Esophagus muscularis mucosa (tissue), 4 donors: Measurements from ENCODE around the gene BCAS3. TPM values are rescaled to one million over a fixed set of nuclear protein-coding genes. Genes with fewer than 3 reads are reported as not detected.

Source experiments
- DNase-seq: peaks from one replicate; pipeline ENCODE4 v3.0.0-alpha.2; 2017; ENCODE audit errors: extremely low spot score
- H3K27ac ChIP-seq, 4 donors: fragments of 200-600 bp; sonication (generic); replicated peaks in 1 of 4; 1 replicate in 3 of 4; 2 replicates in 1 of 4; pipeline ENCODE4 v1.5.1; 2016 to 2019; ENCODE audit warnings: mild to moderate bottlenecking in 1 of 4
- H3K27me3 ChIP-seq, 4 donors: fragments of 200-600 bp; sonication (generic); one replicate each; pipeline versions ENCODE4 v1.5.1 to v1.6.0; 2016 to 2019
- H3K36me3 ChIP-seq, 4 donors: fragments of 200-600 bp; sonication (generic); one replicate each; pipeline ENCODE4 v1.5.1; 2016 to 2019
- H3K4me1 ChIP-seq, 4 donors: fragments of 200-600 bp; sonication (generic); one replicate each; pipeline ENCODE4 v1.5.1; 2016 to 2019
- H3K4me3 ChIP-seq, 4 donors: fragments of 200-600 bp; sonication (generic); 1 replicate in 2 of 4; 2 replicates in 2 of 4; pipeline ENCODE4 v1.5.1; 2016 to 2019; ENCODE audit warnings: mild to moderate bottlenecking in 4 of 4, moderate library complexity in 1 of 4
- H3K9me3 ChIP-seq, 4 donors: fragments of 200-600 bp; sonication (generic); 1 replicate in 3 of 4; 2 replicates in 1 of 4; pipeline ENCODE4 v1.5.1; 2016 to 2019
- CTCF ChIP-seq, 3 experiments: fragments of 200-600 bp in 2 of 3; fragments of 450-650 bp in 1 of 3; sonication (generic) in 2 of 3; IDR thresholded peaks; one replicate each; pipeline ENCODE4 v1.5.1; 2017 to 2019; ENCODE audit warnings: antibody characterized with exemption in 3 of 3, mild to moderate bottlenecking in 2 of 3, moderate library complexity in 1 of 3
- EP300 ChIP-seq: sonication (generic); formaldehyde crosslinking; IDR thresholded peaks from one replicate; pipeline ENCODE4 v1.6.1; 2017; ENCODE audit warnings: antibody characterized with exemption
- POLR2A ChIP-seq: fragments of 450-650 bp; IDR thresholded peaks from one replicate; pipeline ENCODE4 v1.6.1; 2017; ENCODE audit warnings: antibody characterized with exemption, moderate library complexity, mild to moderate bottlenecking, low read depth
- POLR2AphosphoS5 ChIP-seq, 2 donors: sonication (generic); formaldehyde crosslinking; IDR thresholded peaks; one replicate each; pipeline ENCODE4 v1.6.1; 2017; ENCODE audit warnings: antibody characterized with exemption in 2 of 2
- WGBS: methylation state at CpG from one replicate; pipeline ENCODE4 v1.1.5; 2018; 5-methylcytosine and 5-hydroxymethylcytosine counted together
- intact Hi-C: fragments of 100-400 bp; cut with DNase I; formaldehyde crosslinking; loops from one replicate; pipeline ENCODE4 v1.15.1; 2023
- total RNA-seq, 4 donors: library from RNA; depleted of rRNA; stranded (reverse); fragments of >200 nt; gene quantifications; one replicate each; pipeline versions ENCODE4 v1.1.0 to v1.2.1, GENCODE V29; 2016

The BCAS3 gene
- total RNA-seq, 4 donors from 2014 or later: 17.4 to 25.7 (median 19.5) TPM

DNA sequence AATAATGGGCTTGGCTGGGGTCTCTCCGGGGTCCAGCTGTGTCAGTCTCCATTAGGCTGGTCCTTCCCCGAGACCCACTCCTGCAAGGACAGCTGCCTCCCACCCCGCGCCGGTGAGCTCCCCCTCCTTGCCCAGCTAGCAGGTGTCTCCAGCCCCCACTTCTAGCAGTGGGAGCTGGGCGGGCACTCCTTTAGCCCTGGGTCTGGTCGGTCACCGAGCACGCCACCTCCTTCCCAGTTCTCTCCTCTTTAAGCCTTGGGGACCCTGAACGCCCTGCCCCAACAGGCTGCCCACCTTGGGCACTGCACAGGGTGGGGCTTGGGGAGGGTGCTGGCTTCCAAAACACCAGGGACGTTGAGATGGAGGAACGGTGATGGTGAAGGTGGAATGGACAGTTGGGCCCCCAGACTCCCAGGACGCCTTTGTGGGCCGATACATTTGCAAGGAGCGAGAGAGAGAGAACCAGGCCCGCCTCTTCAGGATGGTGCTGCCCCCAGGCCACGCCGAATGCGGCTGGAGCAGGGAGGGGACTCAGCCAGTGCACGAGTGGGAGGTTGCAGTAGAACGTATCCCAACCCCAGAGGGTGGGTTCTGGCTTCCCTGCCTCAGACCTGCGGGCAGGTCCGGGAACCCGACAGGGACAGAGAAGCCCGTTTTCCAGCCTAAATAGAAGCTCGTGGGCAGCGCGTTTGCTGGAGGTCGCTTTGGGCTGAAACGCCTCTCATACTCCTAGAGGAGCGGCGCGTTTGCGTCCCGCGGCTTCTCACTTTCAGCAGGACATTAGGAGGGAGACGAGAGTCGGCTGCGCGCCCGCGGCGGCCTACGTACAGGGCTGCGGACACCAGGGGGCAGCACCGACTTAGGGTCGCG is 732.7 kb downstream of the BCAS3 start:
- intact Hi-C loops: loop anchor here (5.0 to 10.0 kb wide), 3 partner anchors 454 to 686 kb away; partner anchors contain the start of genes BRIP1 and MED13
- H3K27ac ChIP-seq: peak overlapping the region; percentile 91 to 93 (median 92)
- H3K4me1 ChIP-seq: peaks cover 42 to 94% (median 89%) of the 10 kb centered on the region in 4 donors
- no peak for DNase-seq
- TF ChIP-seq EP300 (no peak), CTCF (IDR thresholded peaks at IDR 0.05) (peak; percentile 44 to 77 (median 49)), POLR2AphosphoS5 (IDR thresholded peaks at IDR 0.05) (peak; percentile 12 to 19)
- H3K4me3 ChIP-seq: peak overlapping the region; percentile 59 to 78 (median 66)
- peaks cover 0 to 47% (median 0%) of the 10 kb centered on the region in 4 donors for H3K27me3 ChIP-seq
- H3K9me3 ChIP-seq: no peaks in the 10 kb centered on the region
- peaks cover under 1 to 16% (median 8%) of the 10 kb centered on the region in 4 donors for H3K36me3 ChIP-seq
- WGBS: 45% methylated on average over 13 of the region's 48 CpGs

GRCh38 chr17:61411011-61411260 is 733.3 kb downstream of the BCAS3 start:
- intact Hi-C loops: loop anchor here (5.0 to 10.0 kb wide), 3 partner anchors 454 to 686 kb away; partner anchors contain the start of genes BRIP1 and MED13
- H3K4me3 ChIP-seq: peak overlapping the region; percentile 59 to 78 (median 66)
- no peaks in the 10 kb centered on the region for H3K9me3 ChIP-seq
- H3K4me1 ChIP-seq: peaks cover 41 to 92% (median 84%) of the 10 kb centered on the region in 4 donors
- DNase-seq: no peak
- peaks cover 0 to 41% (median 0%) of the 10 kb centered on the region in 4 donors for H3K27me3 ChIP-seq
- no CpG with 5 or more reads among the region's 29 CpGs for WGBS
- H3K36me3 ChIP-seq: peaks cover 0 to 10% (median 3%) of the 10 kb centered on the region in 4 donors
- no peak for TF ChIP-seq POLR2A
- no peak for TF ChIP-seq CTCF (IDR thresholded peaks at IDR 0.05)
- TF ChIP-seq POLR2AphosphoS5 (IDR thresholded peaks at IDR 0.05): no peak
- no peak for TF ChIP-seq EP300
- peak overlapping the region; percentile 91 to 93 (median 92) for H3K27ac ChIP-seq

DNA sequence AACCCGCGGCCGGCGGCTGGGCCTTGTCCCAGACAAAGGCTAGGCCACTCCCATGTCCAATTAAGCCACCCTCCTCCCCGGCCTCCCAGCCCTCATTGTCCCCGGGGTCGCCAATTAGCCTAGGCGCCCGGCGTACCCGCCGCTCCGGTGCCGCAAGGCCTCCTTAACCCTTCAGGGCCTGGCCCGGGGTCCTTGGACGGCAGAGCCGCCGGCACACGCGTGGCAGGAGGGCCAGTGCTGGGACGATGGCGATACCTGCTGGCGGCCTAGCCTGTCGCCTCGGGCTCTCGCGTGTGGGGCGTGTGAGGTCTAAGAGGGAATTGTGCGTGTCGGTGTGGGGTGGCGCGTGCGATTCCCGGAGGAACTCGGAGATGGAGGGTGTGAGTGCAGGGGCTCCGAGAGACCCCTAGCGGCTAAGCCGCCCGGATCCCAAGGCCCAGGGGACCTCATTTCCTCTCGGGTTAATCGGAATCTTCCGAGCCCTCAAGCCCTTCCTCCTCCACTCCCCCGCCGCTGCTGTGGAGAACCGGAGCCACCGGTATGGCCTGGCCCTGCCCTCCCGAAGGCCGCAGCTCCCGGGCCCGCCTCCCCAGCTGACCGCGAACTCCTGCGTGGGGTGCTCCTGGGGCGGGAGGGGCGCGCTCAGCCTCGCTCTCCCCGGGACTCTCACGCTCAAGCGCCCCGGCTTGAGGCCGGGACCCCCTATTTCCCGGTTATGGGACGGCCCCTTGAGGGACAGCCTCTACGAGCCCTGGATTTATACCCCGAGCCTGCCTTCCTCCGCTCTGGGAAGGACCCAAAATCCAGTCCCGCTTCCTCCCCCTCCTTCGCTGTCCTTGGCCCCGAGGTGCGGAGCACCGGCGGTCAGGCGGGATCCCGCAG is 733.9 kb downstream of the BCAS3 start:
- H3K4me1 ChIP-seq: peaks cover 41 to 93% (median 83%) of the 10 kb centered on the region in 4 donors
- peak overlapping the region; percentile 91 to 93 (median 92) for H3K27ac ChIP-seq
- intact Hi-C loops: loop anchor here (5.0 to 10.0 kb wide), 3 partner anchors 453 to 687 kb away; partner anchors contain the start of genes BRIP1 and MED13
- TF ChIP-seq POLR2A: no peak
- peak; percentile 12 to 30 for TF ChIP-seq POLR2AphosphoS5 (IDR thresholded peaks at IDR 0.05)
- peak in 1 of 3 experiments; percentile 2 for TF ChIP-seq CTCF (IDR thresholded peaks at IDR 0.05)
- H3K4me3 ChIP-seq: peak overlapping the region; percentile 59 to 78 (median 66)
- no peaks in the 10 kb centered on the region for H3K9me3 ChIP-seq
- no peak for DNase-seq
- H3K36me3 ChIP-seq: peaks cover 0 to 6% (median 0%) of the 10 kb centered on the region in 4 donors
- 17% methylated on average over 7 of the region's 75 CpGs for WGBS
- peaks cover 0 to 36% (median 0%) of the 10 kb centered on the region in 4 donors for H3K27me3 ChIP-seq

- Histone ChIP-seq H3K9me3 (no peaks in the 10 kb centered on the region), H3K27me3 (peaks cover 0 to 28% (median 0%) of the 10 kb centered on the region in 4 donors), H3K4me3 (peak overlapping the region; percentile 59 to 78 (median 66)), H3K4me1 (peaks cover 49 to 95% (median 84%) of the 10 kb centered on the region in 4 donors), H3K27ac (peak overlapping the region; percentile 91 to 93 (median 92)), H3K36me3 (peaks cover 0 to 6% (median 0%) of the 10 kb centered on the region in 4 donors)
- intact Hi-C loops: loop anchor here (5.0 to 10.0 kb wide), 3 partner anchors 452 to 688 kb away; partner anchors contain the start of genes BRIP1 and MED13
- no peak for DNase-seq
- TF ChIP-seq EP300 (no peak), CTCF (IDR thresholded peaks at IDR 0.05) (peak in 2 of 3 experiments; percentile 95 to 97), POLR2AphosphoS5 (IDR thresholded peaks at IDR 0.05) (peak; percentile 63 to 73)
- 3% methylated on average over 6 of the region's 69 CpGs for WGBS
Observed at GRCh38 chr17:61412143-61412859, 734.6 kb downstream of the BCAS3 start.
